Measurements from ENCODE around the gene CCDC85C. TPM values are rescaled to one million over a fixed set of nuclear protein-coding genes. Genes with fewer than 3 reads are reported as not detected.

CCDC85C gene
- polyA plus RNA-seq, 3 donors: 3.8 to 14.8 (median 3.9) TPM

DNA sequence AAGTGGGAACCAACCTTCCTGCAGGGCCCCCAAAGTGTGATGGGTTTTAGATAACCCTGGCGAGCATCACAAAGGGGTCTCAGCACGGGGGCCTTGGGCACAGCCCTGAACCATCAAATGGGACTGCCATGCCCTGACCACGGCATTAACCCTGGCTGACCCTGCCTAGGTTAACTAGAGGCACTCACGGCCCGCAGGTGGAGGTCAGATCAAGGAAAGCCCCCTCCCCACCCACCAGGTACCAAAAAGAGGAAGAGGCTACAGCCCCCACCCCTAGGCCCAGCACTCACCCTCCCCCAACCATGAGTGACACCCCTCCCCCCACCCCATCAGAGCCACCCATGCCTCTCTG, 80.3 kb downstream of the CCDC85C start:
- no peak overlapping the region for H3K27ac ChIP-seq (ENCODE audit: low read depth, low read length)
- 66 to 79% (median 75%) methylated on average over 3 to 5 of the region's 5 CpGs for WGBS, 3 donors

DNA sequence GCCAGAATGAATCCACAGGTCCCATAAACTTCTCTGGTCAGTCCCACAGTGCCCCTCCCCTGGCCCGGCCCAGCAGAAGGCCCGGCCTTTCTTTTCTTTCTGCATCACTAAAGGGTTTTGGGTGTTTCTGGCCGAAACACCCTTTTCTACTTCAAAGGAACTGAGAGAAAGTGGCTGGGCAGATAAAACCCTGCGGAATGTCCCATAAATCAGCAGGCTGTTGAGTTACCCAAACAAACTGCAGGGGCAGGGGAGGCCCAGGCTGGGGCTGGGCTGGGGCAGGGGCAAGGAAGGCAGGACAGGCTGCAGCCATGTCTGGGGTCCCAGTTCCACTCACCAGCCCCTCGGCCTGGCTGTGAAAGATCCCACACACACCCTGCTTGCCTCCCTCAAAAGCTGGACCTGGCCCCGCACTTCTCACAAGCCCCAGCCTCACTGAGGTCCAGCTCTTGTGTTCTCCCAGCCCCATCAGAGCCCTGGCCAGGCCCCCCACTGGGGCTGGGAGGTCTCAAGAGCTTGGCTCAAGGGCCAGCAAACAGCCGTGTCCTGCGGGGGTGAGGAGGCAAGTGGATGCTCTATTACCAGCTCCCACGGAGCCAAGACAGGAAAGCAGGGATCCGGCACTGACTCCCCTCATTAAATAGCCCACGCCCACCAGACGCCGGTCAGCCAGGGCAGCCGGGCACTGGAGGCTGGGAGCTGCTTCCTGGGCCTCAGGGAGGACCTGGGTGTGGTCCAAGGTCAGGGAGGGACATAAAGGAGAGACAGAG, 80.9 kb downstream of the CCDC85C start:
- 52 to 68% (median 66%) methylated on average over 14 of the region's 14 CpGs for WGBS, 3 donors
- H3K27ac ChIP-seq (ENCODE audit: low read depth, low read length): no peak overlapping the region

GRCh38 chr14:99522457-99522891, 81.5 kb downstream of the CCDC85C start:
- H3K27ac ChIP-seq (ENCODE audit: low read depth, low read length): no peak overlapping the region
- 42 to 58% (median 47%) methylated on average over 11 to 12 of the region's 12 CpGs for WGBS, 3 donors

- 78 to 81% (median 79%) methylated on average over 18 of the region's 18 CpGs for WGBS, 3 donors
- H3K27ac ChIP-seq (ENCODE audit: low read depth, low read length): no peak overlapping the region
Observed at GRCh38 chr14:99522025-99522401, 82.0 kb downstream of the CCDC85C start.

GRCh38 chr14:99521176-99522024, 82.6 kb downstream of the CCDC85C start:
- no peak overlapping the region for H3K27ac ChIP-seq (ENCODE audit: low read depth, low read length)
- WGBS, 3 donors: 92 to 94% (median 92%) methylated on average over 25 of the region's 25 CpGs

DNA sequence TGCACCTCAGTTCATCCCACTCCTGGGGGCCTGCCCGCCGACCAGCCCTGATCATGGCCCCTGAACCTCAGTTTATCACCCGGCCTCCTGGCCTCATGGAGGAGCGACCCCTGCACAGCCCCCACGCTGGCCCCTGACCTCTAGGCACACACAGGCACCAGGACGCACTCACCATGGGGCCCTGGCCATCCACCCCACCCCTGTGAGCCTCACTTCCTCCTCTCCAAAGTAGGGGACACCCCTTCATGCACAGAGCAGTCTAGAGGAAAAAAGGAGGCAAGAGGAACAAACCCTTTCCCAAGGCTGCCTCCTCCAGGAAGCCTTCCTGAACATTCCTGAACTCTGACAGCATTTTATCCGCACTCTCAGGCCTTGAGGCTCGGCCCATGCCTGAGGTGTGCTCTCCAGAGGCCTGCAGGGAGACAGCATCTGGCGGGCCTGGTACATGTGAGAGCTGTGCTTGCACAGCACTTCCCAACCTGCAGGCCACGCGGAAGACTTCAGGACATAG, 83.4 kb downstream of the CCDC85C start:
- H3K27ac ChIP-seq (ENCODE audit: low read depth, low read length): no peak overlapping the region
- 86 to 91% (median 91%) methylated on average over 11 of the region's 11 CpGs for WGBS, 3 donors

DNA sequence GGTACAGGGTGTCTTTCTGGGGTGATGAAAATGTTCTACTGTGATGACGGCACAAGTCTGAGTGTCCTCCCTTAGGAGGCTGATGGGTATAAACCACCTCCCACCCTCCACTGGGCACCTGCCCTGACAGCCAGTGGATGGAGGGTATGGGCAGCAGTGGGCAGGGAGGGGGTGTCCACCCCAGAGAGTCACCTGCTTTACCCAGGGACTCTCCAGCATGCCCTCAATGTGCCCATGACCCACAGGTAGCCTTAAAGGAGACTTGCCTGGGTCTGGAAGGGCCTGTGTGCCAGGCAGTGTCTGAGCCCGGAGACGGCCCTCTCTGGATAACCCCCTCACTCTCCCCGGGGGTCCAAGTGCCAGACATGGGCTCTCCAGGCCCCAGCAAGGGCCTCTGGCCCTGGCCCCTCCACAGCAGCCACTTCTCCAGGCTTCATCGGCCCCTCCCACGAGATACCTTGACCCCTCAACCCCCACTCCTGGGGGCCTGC, 84.0 kb downstream of the CCDC85C start:
- 77 to 89% (median 88%) methylated on average over 5 to 6 of the region's 6 CpGs for WGBS, 3 donors
- no peak overlapping the region for H3K27ac ChIP-seq (ENCODE audit: low read depth, low read length)

- WGBS, 3 donors: 92 to 96% (median 93%) methylated on average over 8 of the region's 8 CpGs
Observed at GRCh38 chr14:99519347-99519881, 84.6 kb downstream of the CCDC85C start.

GRCh38 chr14:99518441-99519346, 85.3 kb downstream of the CCDC85C start:
- WGBS, 3 donors: 34 to 40% (median 37%) methylated on average over 21 of the region's 21 CpGs
- H3K27ac ChIP-seq (ENCODE audit: low read depth, low read length): no peak overlapping the region

More at GRCh38 chr14:99519347-99519881, 84.6 kb downstream of the CCDC85C start:
- H3K27ac ChIP-seq (ENCODE audit: low read depth, low read length): no peak overlapping the region

GRCh38 chr14:99517643-99518381, 86.2 kb downstream of the CCDC85C start:
- no peak overlapping the region for H3K27ac ChIP-seq (ENCODE audit: low read depth, low read length)
- 56 to 61% (median 61%) methylated on average over 16 of the region's 16 CpGs for WGBS, 3 donors

DNA sequence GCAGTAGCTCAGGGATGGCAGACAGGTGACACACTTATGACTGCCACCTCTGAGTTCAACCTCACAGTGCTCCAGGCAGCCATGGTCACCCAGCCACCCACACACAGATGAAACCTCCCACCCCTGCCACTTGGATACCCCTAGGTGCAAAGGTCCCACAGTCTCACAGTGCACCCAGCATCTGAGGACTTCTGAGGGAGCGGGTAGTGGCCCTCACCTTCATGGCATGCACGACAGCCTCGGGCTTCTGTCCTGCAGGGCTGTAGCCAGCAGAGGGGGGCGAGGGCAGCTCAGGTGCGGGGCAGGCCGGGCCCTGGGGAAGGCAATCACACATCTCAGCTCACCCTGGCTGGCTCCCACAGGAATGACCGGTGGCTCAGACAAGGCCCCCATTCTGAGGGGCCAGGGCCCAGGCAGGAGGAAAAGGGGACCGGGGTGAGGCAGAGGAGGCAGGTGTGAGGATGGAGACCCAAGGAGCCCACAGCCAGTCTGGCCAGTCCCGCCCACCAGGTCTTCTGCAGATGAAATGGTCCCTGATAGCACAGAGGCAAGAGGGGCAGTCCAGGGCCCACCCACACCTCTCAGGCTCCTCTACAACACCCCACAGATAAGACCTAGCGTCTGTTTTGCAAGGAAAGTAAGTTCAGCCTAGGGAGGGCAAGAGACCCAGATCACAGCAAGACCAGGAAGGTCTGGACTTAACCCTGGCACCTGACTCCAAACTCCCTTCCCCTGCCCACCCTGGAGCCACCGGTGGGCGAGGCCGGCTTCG, 87.0 kb downstream of the CCDC85C start:
- 70 to 84% (median 81%) methylated on average over 14 of the region's 14 CpGs for WGBS, 3 donors
- H3K27ac ChIP-seq (ENCODE audit: low read depth, low read length): no peak overlapping the region

GRCh38 chr14:99516156-99516870, 87.7 kb downstream of the CCDC85C start:
- no peak overlapping the region for H3K27ac ChIP-seq (ENCODE audit: low read depth, low read length)
- WGBS, 3 donors: 76 to 86% (median 83%) methylated on average over 24 of the region's 24 CpGs

DNA sequence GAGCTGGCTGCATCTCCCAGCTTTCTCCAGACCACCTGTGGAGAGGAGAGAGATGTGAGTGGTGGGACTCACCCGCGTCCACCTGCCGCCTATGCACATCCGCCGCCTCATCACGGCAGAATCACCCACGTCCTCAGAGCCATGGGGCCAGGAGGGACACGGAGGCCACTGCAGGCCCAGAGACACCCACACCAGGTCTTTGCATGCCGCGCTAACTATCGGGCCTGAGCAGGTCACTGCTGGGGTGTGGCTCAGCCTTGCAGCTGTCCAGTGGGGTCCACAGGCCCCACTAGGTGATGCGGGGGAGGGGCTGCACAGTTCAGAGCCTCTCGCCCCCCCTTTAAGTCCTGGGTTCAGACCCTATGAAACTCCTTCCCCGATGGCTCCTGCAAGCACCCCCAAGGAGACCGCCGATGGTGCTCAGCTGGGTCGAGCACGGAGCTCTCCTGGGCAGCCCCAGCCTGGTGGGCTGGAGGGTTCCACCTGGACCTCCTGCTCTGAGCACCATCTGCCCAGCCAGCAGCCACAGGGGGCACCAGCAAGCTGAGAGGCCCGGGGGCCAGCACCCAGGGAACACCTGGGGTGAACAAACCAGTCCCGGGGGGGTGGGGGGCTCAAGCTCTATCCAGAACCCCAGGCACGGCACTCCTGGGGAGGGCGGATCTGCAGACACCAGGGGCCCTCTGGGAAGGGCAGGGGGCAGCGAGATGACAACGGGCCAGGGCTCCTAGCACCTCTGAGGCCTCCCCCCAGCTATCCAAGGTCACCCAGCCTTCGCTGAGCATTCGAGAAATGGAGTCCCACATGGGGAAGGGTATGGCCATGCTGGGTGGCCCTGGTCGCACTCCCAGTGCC, 88.5 kb downstream of the CCDC85C start:
- no peak overlapping the region for H3K27ac ChIP-seq (ENCODE audit: low read depth, low read length)
- 80 to 90% (median 89%) methylated on average over 27 of the region's 27 CpGs for WGBS, 3 donors

DNA sequence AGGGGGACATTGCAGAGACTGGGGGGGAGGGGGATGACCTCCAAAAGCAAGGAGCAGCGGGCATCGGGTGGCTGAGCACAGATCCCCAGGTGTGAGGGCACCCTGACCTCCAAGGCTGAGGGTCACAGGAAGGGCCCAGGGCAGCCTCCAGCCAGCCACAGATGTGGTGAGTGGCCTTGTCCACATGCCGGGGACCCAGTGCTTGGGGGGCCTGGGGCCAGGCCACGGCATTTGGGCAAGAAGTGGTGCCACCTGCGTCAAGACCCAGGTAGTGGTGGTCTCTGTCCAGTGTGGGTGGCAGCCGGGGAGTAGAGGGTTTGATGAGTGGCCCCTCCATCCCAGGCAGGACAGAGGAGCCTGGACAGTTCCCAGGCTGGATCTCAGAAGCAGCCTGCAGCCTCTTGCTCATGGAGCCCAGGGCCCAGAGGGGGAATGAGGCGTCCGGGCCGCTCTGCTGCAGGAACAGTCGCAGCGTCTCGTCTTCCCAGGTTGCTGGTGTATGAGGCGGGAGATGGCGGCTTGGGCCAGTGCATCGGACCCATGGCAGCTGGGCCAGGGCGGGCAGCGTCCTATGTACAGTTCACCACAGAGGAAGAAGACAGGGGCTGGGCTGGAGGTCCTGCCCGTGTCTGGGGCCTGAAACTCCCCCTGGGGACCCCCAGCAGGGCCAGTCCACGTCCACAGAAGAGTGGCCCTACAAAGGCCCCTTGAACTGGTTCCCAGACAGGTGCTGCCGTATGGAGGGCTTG, 89.3 kb downstream of the CCDC85C start:
- H3K27ac ChIP-seq (ENCODE audit: low read depth, low read length): no peak overlapping the region
- WGBS, 3 donors: 91 to 93% (median 92%) methylated on average over 20 of the region's 20 CpGs
